ENCODE measurements around the gene SPEF1. TPM values are rescaled to one million over a fixed set of nuclear protein-coding genes. Genes with fewer than 3 reads are reported as not detected.
"Not testable (repeated sequence)": the region's sequence is repeated elsewhere in the genome, so short reads cannot be mapped to it uniquely, and the experiment has no call there.

SPEF1 gene, protein sequence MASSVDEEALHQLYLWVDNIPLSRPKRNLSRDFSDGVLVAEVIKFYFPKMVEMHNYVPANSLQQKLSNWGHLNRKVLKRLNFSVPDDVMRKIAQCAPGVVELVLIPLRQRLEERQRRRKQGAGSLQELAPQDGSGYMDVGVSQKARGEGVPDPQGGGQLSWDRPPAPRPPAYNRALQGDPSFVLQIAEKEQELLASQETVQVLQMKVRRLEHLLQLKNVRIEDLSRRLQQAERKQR
- 0.19 TPM for polyA plus RNA-seq
- long read RNA-seq, donor 1, result 0 reads
- long read RNA-seq, donor 2, result 0 reads
- long read RNA-seq, donor 3, result 0 reads
- long read RNA-seq, donor 4, result 0 reads
- long read RNA-seq, donor 5, result 0 reads
- long read RNA-seq, donor 6, result 0 reads
- long read RNA-seq, donor 7, result 0 reads
- long read RNA-seq, donor 8, result 0 reads
- long read RNA-seq, donor 9, partial matches to known transcripts, result 19 of 26 reads
- long read RNA-seq, donor 9, other reads (novel, unspliced or antisense), result 7 of 26 reads
- long read RNA-seq, donor 10, result 0 reads
- long read RNA-seq, donor 11, result 0 reads

DNA sequence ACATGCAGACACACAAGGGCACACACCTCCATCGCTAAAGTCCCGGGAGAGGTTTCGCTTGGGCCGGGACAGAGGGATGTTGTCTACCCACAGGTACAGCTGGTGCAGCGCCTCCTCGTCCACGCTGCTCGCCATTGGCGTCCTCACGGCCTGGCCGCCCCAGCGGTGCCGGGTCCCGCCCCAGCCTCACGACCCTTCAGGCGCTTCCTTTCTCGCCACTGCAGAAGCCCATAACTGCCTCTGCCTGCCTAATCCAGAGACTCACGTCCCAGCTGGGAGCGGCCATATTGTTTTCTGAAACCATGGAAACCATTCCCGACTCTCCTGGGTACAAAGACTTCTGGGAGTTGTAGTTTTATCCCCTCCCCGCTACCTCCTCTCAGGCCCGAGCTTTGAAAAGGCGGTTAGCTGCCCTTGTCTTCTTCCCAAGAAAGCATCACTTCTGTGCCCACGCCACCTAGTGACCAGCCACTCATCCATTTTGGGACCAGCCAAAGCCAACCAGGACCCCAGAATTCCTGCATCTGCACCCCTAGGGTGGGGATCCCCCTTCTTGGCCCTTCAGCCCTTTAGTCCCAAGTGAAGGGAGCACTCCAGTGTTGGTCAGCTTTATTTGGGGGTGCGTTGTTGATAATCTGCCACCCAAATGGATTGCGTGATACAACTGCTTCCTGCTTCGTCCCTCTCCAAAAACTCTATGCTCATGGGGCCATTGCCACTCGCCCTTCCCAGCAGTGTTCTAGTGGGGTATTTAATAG lies at the start of gene SPEF1:
Gene SPEF1 (minus strand): TSS at position 296 of the 758 bp plus-strand sequence. CDS start 161 bp downstream, at position 135.
- Histone ChIP-seq H3K9me3 (ENCODE audit: control insufficient read depth, low read depth, low read length) (peaks cover 15% of the 10 kb centered on the region), H3K27me3 (ENCODE audit: control insufficient read depth, insufficient read depth, low read length) (peaks cover 31% of the 10 kb centered on the region), H3K4me3 (ENCODE audit: low read length) (peak within 1 kb of the TSS; percentile 37), H3K4me1 (ENCODE audit: control insufficient read depth, insufficient read depth, low read length) (peaks cover 63% of the 10 kb centered on the region), H3K27ac (ENCODE audit: low read length) (peak within 1 kb of the TSS; percentile 79), H3K36me3 (ENCODE audit: control insufficient read depth, insufficient read depth, low read length) (peaks cover 22% of the 10 kb centered on the region)
- DNase-seq, result peak; percentile 79 to 85
- whole genome bisulfite sequencing (ENCODE audit: insufficient coverage, low lambda C conversion rate), result no CpG with 5 or more reads among the region's 28 CpGs

DNA sequence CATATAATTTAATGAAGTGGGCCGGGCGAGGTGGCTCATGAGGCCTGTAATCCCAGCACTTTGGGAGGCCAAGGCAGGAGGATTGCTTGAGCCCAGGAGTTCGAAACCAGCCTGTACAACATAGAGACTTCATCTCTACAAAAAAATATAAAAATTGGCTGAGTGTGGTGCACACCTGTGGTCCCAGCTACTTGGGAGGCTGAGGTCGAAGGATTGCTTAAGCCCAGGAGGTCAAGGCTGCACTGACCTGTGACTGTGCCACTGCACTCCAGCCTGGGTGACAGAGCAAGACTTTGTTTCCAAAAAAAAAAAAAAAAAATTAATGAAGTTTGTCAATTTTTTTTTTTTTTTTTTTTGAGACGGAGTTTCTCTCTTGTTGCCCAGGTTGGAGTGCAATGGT lies 48.6 kb upstream of the SPEF1 start:
- not testable (repeated sequence) for H3K27ac ChIP-seq (ENCODE audit: low read length); H3K9me3 ChIP-seq (ENCODE audit: control insufficient read depth, low read depth, low read length); DNase-seq; H3K4me3 ChIP-seq (ENCODE audit: low read length); H3K4me1 ChIP-seq (ENCODE audit: control insufficient read depth, insufficient read depth, low read length); H3K27me3 ChIP-seq (ENCODE audit: control insufficient read depth, insufficient read depth, low read length)
- peaks cover 20% of the 10 kb centered on the region for H3K36me3 ChIP-seq (ENCODE audit: control insufficient read depth, insufficient read depth, low read length)
- WGBS (ENCODE audit: insufficient coverage, low lambda C conversion rate), result no CpG with 5 or more reads among the region's 5 CpGs

DNA sequence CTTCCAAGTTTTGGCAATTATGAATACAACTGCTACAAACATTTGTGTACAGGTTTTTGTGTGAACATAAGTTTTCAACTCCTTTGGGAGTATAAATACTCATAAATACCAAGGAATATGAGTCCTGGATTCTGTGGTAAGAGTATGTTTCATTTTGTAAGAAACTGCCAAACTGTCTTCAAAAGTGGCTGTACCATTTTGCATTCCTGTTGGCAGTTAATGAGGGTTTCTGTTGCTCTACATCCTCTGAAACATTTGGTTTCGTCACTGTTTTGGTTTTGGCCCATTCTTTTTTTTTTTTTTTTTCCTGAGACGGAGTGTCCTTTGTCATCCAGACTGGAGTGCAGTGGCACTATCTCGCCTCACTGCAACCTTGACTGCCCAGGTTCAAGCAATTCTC lies 47.5 kb upstream of the SPEF1 start:
- DNase-seq, result no peak
- Histone ChIP-seq H3K4me3 (ENCODE audit: low read length) (no peak overlapping the region), H3K36me3 (ENCODE audit: control insufficient read depth, insufficient read depth, low read length) (peaks cover 27% of the 10 kb centered on the region), H3K9me3 (ENCODE audit: control insufficient read depth, low read depth, low read length) (no peaks in the 10 kb centered on the region), H3K27me3 (ENCODE audit: control insufficient read depth, insufficient read depth, low read length) (no peaks in the 10 kb centered on the region), H3K27ac (ENCODE audit: low read length) (no peak overlapping the region), H3K4me1 (ENCODE audit: control insufficient read depth, insufficient read depth, low read length) (no peaks in the 10 kb centered on the region)
- 100% methylated on average over 2 of the region's 3 CpGs for WGBS (ENCODE audit: insufficient coverage, low lambda C conversion rate)

DNA sequence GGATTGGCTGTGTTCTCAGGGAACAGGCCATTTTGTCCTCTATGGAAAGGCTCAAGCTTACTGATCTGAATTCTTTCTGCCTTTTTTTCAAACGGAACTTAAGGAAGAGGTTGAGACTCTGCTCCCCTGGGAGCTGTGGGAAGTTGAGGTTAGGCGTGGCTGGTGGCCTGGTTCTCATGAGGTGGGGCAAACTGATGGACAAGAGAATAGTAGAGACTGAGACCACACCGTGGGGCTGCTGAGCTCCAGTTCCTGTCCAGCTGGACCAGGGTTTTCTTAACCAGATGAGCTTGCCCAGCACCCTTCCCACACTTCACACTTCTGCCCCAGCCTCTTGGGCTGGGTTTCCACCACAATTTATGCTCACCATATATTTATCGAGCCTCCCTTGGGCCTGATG lies 45.2 kb upstream of the SPEF1 start:
- no peaks in the 10 kb centered on the region for H3K9me3 ChIP-seq (ENCODE audit: control insufficient read depth, low read depth, low read length)
- no peak overlapping the region for H3K27ac ChIP-seq (ENCODE audit: low read length)
- H3K36me3 ChIP-seq (ENCODE audit: control insufficient read depth, insufficient read depth, low read length), result peaks cover 42% of the 10 kb centered on the region
- no CpG with 5 or more reads among the region's 4 CpGs for WGBS (ENCODE audit: insufficient coverage, low lambda C conversion rate)
- no peak overlapping the region for H3K4me3 ChIP-seq (ENCODE audit: low read length)
- peaks cover 2% of the 10 kb centered on the region for H3K4me1 ChIP-seq (ENCODE audit: control insufficient read depth, insufficient read depth, low read length)
- no peak for DNase-seq
- no peaks in the 10 kb centered on the region for H3K27me3 ChIP-seq (ENCODE audit: control insufficient read depth, insufficient read depth, low read length)

GRCh38 chr20:3825526-3825925 lies 44.3 kb upstream of the SPEF1 start:
- Histone ChIP-seq H3K27ac (ENCODE audit: low read length) (no peak overlapping the region), H3K36me3 (ENCODE audit: control insufficient read depth, insufficient read depth, low read length) (peaks cover 42% of the 10 kb centered on the region), H3K4me1 (ENCODE audit: control insufficient read depth, insufficient read depth, low read length) (peaks cover 4% of the 10 kb centered on the region), H3K27me3 (ENCODE audit: control insufficient read depth, insufficient read depth, low read length) (no peaks in the 10 kb centered on the region), H3K9me3 (ENCODE audit: control insufficient read depth, low read depth, low read length) (no peaks in the 10 kb centered on the region), H3K4me3 (ENCODE audit: low read length) (no peak overlapping the region)
- no peak for DNase-seq
- WGBS (ENCODE audit: insufficient coverage, low lambda C conversion rate), result no CpG with 5 or more reads among the region's 7 CpGs

DNA sequence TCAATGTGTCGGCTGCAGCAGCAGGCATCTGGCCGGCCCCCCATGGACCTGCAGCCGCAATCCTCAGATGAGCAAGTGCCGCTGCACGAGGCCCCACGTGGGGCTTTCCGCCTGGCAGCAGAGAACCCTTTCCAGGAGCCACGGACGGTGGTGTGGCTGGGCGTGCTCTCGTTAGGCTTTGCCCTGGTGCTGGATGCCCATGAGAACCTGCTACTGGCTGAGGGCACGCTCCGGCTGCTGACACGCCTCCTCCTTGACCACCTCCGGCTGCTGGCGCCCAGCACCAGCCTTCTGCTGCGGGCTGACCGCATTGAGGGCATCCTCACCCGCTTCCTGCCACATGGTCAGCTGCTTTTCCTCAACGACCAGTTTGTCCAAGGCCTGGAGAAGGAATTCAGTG lies 42.6 kb upstream of the SPEF1 start:
- DNase-seq, result no peak
- H3K36me3 ChIP-seq (ENCODE audit: control insufficient read depth, insufficient read depth, low read length), result peaks cover 42% of the 10 kb centered on the region
- no peak overlapping the region for H3K4me3 ChIP-seq (ENCODE audit: low read length)
- H3K9me3 ChIP-seq (ENCODE audit: control insufficient read depth, low read depth, low read length), result no peaks in the 10 kb centered on the region
- H3K27me3 ChIP-seq (ENCODE audit: control insufficient read depth, insufficient read depth, low read length), result no peaks in the 10 kb centered on the region
- peaks cover 13% of the 10 kb centered on the region for H3K4me1 ChIP-seq (ENCODE audit: control insufficient read depth, insufficient read depth, low read length)
- no peak overlapping the region for H3K27ac ChIP-seq (ENCODE audit: low read length)
- WGBS (ENCODE audit: insufficient coverage, low lambda C conversion rate), result no CpG with 5 or more reads among the region's 20 CpGs

DNA sequence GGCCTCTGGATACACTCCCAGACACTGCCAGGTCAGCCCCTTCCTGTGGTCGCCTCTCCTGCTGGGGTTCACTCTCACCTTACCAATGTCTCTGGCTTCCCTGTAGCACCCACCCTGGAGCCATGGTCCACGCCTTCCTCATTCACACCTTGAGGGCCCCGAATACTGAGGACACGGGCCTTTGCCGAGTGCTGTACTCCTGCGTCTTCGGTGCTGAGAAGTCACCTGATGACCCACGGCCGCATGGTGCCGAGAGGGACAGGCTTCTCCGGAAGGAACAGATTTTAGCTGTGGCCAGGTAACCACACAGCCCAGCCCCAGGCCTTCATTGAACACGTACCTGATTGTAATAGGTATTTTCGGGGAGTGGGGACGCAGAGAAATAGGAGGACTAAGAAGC lies 40.7 kb upstream of the SPEF1 start:
- no peak overlapping the region for H3K27ac ChIP-seq (ENCODE audit: low read length)
- no peaks in the 10 kb centered on the region for H3K27me3 ChIP-seq (ENCODE audit: control insufficient read depth, insufficient read depth, low read length)
- H3K36me3 ChIP-seq (ENCODE audit: control insufficient read depth, insufficient read depth, low read length), result peaks cover 41% of the 10 kb centered on the region
- peaks cover 22% of the 10 kb centered on the region for H3K4me1 ChIP-seq (ENCODE audit: control insufficient read depth, insufficient read depth, low read length)
- H3K9me3 ChIP-seq (ENCODE audit: control insufficient read depth, low read depth, low read length), result no peaks in the 10 kb centered on the region
- DNase-seq, result no peak
- no peak overlapping the region for H3K4me3 ChIP-seq (ENCODE audit: low read length)
- WGBS (ENCODE audit: insufficient coverage, low lambda C conversion rate), result 83% methylated on average over 1 of the region's 14 CpGs

DNA sequence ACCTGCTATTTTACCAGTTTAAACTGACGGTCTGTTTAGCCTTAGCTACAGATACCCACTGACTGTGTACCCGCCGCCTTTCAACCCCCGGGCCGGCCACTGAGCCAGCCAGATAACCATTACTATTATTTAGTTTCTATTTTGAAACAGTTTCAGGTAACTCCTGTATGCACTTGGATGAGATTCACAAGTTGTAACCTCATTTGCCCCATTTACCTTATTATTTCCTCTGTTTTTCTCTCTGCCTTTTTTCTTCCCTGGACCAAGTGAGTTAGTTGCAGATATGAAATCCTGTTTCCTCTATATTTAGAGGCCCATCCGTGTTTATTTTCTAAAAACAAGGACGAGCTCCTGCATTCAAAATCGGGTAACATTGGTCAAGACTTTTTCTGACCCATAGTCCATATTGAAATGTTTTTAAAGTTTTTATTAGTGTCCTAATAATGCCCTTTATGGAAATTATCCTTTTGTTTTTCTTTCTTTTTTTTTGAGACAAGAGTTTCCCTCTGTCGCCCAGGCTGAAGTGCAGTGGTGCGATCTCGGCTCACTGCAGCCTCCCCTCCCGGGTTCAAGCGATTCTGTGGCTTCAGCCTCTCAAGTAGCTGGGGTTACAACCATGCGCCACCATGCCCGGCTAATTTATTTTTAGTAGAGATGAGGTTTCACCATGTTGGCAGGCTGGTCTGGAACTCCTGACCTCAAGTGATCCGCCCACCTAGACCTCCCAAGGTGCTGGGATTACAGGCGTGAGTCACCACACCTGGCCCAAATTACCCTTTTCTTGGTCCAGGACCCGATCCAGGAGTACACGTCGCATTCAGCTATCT lies 39.9 kb upstream of the SPEF1 start:
- no peak for DNase-seq
- WGBS (ENCODE audit: insufficient coverage, low lambda C conversion rate), result 32% methylated on average over 6 of the region's 20 CpGs
- Histone ChIP-seq H3K36me3 (ENCODE audit: control insufficient read depth, insufficient read depth, low read length) (peaks cover 33% of the 10 kb centered on the region), H3K4me3 (ENCODE audit: low read length) (peak overlapping the region; percentile 76), H3K27me3 (ENCODE audit: control insufficient read depth, insufficient read depth, low read length) (no peaks in the 10 kb centered on the region), H3K4me1 (ENCODE audit: control insufficient read depth, insufficient read depth, low read length) (peaks cover 22% of the 10 kb centered on the region), H3K9me3 (ENCODE audit: control insufficient read depth, low read depth, low read length) (no peaks in the 10 kb centered on the region), H3K27ac (ENCODE audit: low read length) (peak overlapping the region; percentile 94)

GRCh38 chr20:3820048-3820900 lies 39.0 kb upstream of the SPEF1 start, which contains the start of gene AP5S1:
TSS of gene AP5S1 (plus strand) at chr20:3820547. CDS start at chr20:3822118, 1,571 bp downstream.
- Histone ChIP-seq H3K9me3 (ENCODE audit: control insufficient read depth, low read depth, low read length) (no peaks in the 10 kb centered on the region), H3K36me3 (ENCODE audit: control insufficient read depth, insufficient read depth, low read length) (peaks cover 25% of the 10 kb centered on the region), H3K4me3 (ENCODE audit: low read length) (peak within 1 kb of the TSS; percentile 76), H3K27ac (ENCODE audit: low read length) (peak within 1 kb of the TSS; percentile 94), H3K27me3 (ENCODE audit: control insufficient read depth, insufficient read depth, low read length) (no peaks in the 10 kb centered on the region), H3K4me1 (ENCODE audit: control insufficient read depth, insufficient read depth, low read length) (peaks cover 22% of the 10 kb centered on the region)
- no CpG with 5 or more reads among the region's 96 CpGs for WGBS (ENCODE audit: insufficient coverage, low lambda C conversion rate)
- DNase-seq, result peak; percentile 96 to 98

Measured in large intestine (tissue), 12 donors.